GM19099 (cell line): ENCODE results near the gene ZNF616.

ENCODE experiments used
- POLR2A ChIP-seq: IDR thresholded peaks from 3 replicates; pipeline ENCODE4 v1.6.1; 2011; ENCODE audit warnings: low read depth; ENCODE audit not compliant: insufficient read length; ENCODE audit errors: extremely low read depth

Gene ZNF616

DNA sequence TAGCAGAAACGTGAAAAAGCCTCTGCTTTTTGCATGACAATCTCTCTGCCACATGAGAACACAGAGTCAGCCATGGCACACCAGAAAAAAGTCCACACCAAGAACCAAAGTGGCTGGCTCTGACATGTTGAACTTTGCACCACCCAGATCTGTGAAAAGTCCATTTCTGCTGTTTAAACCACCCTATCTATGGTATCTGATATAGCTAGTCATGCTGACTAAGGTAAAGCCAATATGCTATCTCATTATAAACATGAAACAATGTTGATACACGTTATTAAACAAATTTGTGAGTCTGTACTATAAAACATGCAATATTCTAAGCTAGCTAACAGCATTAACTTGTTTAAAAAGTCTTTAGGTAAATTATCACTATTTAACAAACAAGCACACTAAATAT is 70.1 kb downstream of the ZNF616 start:
- TF ChIP-seq POLR2A: no peak

DNA sequence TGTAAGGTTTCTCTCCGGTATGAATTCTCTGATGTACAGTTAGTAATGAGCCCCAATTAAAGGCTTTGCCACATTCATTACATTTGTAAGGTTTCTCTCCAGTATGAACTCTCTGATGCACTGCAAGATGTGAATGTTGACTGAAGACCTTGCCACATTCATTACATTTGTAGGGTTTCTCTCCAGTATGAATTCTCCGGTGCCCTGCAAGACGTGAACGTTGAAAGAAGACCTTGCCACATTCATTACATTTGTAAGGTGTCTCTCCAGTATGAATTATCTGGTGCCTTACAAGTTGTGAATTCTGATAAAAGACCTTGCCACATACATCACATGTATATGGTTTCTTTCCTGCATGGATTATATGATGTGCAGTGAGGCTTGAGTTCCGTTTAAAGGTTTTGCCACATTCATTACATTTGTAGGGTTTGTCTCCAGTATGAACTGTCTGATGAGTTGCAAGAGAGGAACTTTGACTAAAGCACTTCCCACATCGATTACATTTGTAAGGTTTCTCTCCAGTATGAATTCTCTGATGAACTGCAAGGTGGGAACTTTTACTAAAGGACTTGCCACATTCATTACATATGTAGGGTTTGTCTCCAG is 73.4 kb downstream of the ZNF616 start:
- no peak for TF ChIP-seq POLR2A

DNA sequence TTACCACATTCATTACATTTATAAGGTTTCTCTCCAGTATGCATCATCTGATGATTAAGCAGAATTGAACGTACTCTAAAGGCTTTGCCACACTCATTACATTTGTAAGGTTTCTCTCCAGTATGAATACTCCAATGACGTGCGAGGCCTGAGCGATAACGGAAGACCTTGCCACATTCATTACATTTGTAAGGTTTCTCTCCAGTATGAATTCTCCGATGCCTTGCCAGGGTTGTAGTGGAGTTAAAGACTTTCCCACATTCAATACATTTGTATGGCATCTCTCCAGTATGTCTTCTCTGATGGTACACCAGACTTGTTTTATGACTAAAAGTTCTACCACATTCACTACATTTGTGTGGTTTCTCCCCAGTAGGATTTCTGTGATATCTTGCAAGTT is 74.3 kb downstream of the ZNF616 start:
- no peak for TF ChIP-seq POLR2A
